HG02938 (cell line): ENCODE measurements around the gene TPST1.
"Not testable (repeated sequence)": the region's sequence is repeated elsewhere in the genome, so short reads cannot be mapped to it uniquely, and the experiment has no call there.

Experiments used
- ATAC-seq: cut with Tn5 transposase; IDR thresholded peaks from one replicate; pipeline ENCODE4 v1.9.1; 2021; ENCODE audit warnings: mild to moderate bottlenecking, moderate library complexity; ENCODE audit not compliant: unreplicated experiment

The TPST1 gene

GRCh38 chr7:66187905-66188304, 17.2 kb upstream of the TPST1 start:
- ATAC-seq, result no peak

- ATAC-seq, result no peak
Observed at GRCh38 chr7:66188645-66189044, 16.5 kb upstream of the TPST1 start.

- no peak for ATAC-seq
Observed at GRCh38 chr7:66189695-66190503, 15.2 kb upstream of the TPST1 start.

GRCh38 chr7:66190504-66190857, 14.7 kb upstream of the TPST1 start:
- no peak for ATAC-seq

GRCh38 chr7:66193146-66193725, 11.9 kb upstream of the TPST1 start:
- no peak for ATAC-seq

GRCh38 chr7:66198469-66198868, 6.7 kb upstream of the TPST1 start:
- no peak for ATAC-seq

- no peak for ATAC-seq
Observed at GRCh38 chr7:66198956-66199355, 6.2 kb upstream of the TPST1 start.

GRCh38 chr7:66202441-66202840, 2.7 kb upstream of the TPST1 start:
- no peak for ATAC-seq

GRCh38 chr7:66205741-66206090, 582 bp downstream of the TPST1 start:
- no peak for ATAC-seq

GRCh38 chr7:66206119-66206933, 1.2 kb downstream of the TPST1 start:
- no peak for ATAC-seq

GRCh38 chr7:66206934-66207240, 1.8 kb downstream of the TPST1 start:
- no peak for ATAC-seq

GRCh38 chr7:66207540-66207939, 2.4 kb downstream of the TPST1 start:
- no peak for ATAC-seq

- ATAC-seq, result no peak
Observed at GRCh38 chr7:66211429-66211828, 6.3 kb downstream of the TPST1 start.

GRCh38 chr7:66213637-66214036, 8.5 kb downstream of the TPST1 start:
- no peak for ATAC-seq

GRCh38 chr7:66216687-66217086, 11.6 kb downstream of the TPST1 start:
- no peak for ATAC-seq

GRCh38 chr7:66219805-66220204, 14.7 kb downstream of the TPST1 start:
- ATAC-seq, result no peak

GRCh38 chr7:66221442-66221841, 16.3 kb downstream of the TPST1 start:
- no peak for ATAC-seq

GRCh38 chr7:66227808-66228207, 22.7 kb downstream of the TPST1 start:
- ATAC-seq, result no peak

- not testable (repeated sequence) for ATAC-seq
Observed at GRCh38 chr7:66231326-66232216, 26.4 kb downstream of the TPST1 start.

GRCh38 chr7:66233638-66234037, 28.5 kb downstream of the TPST1 start:
- ATAC-seq, result no peak

GRCh38 chr7:66236713-66237303, 31.7 kb downstream of the TPST1 start:
- no peak for ATAC-seq
